GM21576 (cell line): ENCODE results near the gene C1QTNF2.
"Not testable (repeated sequence)": the region's sequence is repeated elsewhere in the genome, so short reads cannot be mapped to it uniquely, and the experiment has no call there.

Source experiments
- ATAC-seq: cut with Tn5 transposase; IDR thresholded peaks from one replicate; pipeline ENCODE4 v1.9.1; 2021; ENCODE audit warnings: mild to moderate bottlenecking, moderate library complexity; ENCODE audit not compliant: unreplicated experiment

C1QTNF2 gene

GRCh38 chr5:160342413-160342941 is 27.9 kb downstream of the C1QTNF2 start:
- no peak for ATAC-seq

GRCh38 chr5:160341309-160341870 is 29.0 kb downstream of the C1QTNF2 start:
- ATAC-seq = no peak

GRCh38 chr5:160340513-160340912 is 29.9 kb downstream of the C1QTNF2 start:
- ATAC-seq = not testable (repeated sequence)

GRCh38 chr5:160339406-160340130 is 30.9 kb downstream of the C1QTNF2 start:
- ATAC-seq = no peak

GRCh38 chr5:160334716-160335115 is 35.7 kb downstream of the C1QTNF2 start:
- not testable (repeated sequence) for ATAC-seq

GRCh38 chr5:160333721-160334120 is 36.7 kb downstream of the C1QTNF2 start:
- no peak for ATAC-seq

GRCh38 chr5:160330212-160330611 is 40.2 kb downstream of the C1QTNF2 start:
- no peak for ATAC-seq

- ATAC-seq = no peak
These were observed 42.6 kb downstream of the C1QTNF2 start for GRCh38 chr5:160327818-160328217.

- no peak for ATAC-seq
These were observed 43.4 kb downstream of the C1QTNF2 start for GRCh38 chr5:160326981-160327380.

- ATAC-seq = no peak
These were observed 44.7 kb downstream of the C1QTNF2 start for GRCh38 chr5:160325716-160326115.

GRCh38 chr5:160324886-160325285 is 45.5 kb downstream of the C1QTNF2 start:
- no peak for ATAC-seq

- ATAC-seq = no peak
These were observed 52.0 kb downstream of the C1QTNF2 start for GRCh38 chr5:160318409-160318808.

GRCh38 chr5:160317434-160317833 is 53.0 kb downstream of the C1QTNF2 start:
- ATAC-seq = no peak

- no peak for ATAC-seq
These were observed 54.5 kb downstream of the C1QTNF2 start for GRCh38 chr5:160315968-160316367.

- ATAC-seq = no peak
These were observed 57.3 kb downstream of the C1QTNF2 start for GRCh38 chr5:160312960-160313727.

- no peak for ATAC-seq
These were observed 58.1 kb downstream of the C1QTNF2 start, which contains the start of gene CCNJL for GRCh38 chr5:160312134-160312959. Gene CCNJL, minus strand, starts transcription at chr5:160312564. Its CDS starts 641 bp downstream, at chr5:160311923.

GRCh38 chr5:160311491-160312133 is 58.8 kb downstream of the C1QTNF2 start:
- no peak for ATAC-seq

GRCh38 chr5:160310552-160311295 is 59.7 kb downstream of the C1QTNF2 start:
- ATAC-seq = no peak

- no peak for ATAC-seq
These were observed 60.3 kb downstream of the C1QTNF2 start for GRCh38 chr5:160310140-160310539.
